Measurements from ENCODE around the gene CNOT6. TPM values are rescaled to one million over a fixed set of nuclear protein-coding genes. Genes with fewer than 3 reads are reported as not detected.

Gene CNOT6
- total RNA-seq, 1 experiment from 2014 or later: 59.1 TPM

- Histone ChIP-seq H3K36me3 (ENCODE audit: control insufficient read depth in 1 of 2, insufficient read depth in 2 of 2, low read length in 2 of 2) (no peaks in the 10 kb centered on the region), H3K9me2 (ENCODE audit: insufficient read depth) (no peaks in the 10 kb centered on the region), H2AFZ (ENCODE audit: low read depth, low read length, poor library complexity, severe bottlenecking) (no peak overlapping the region), H3K4me1 (ENCODE audit: control insufficient read depth in 1 of 2, insufficient read depth in 2 of 2, low read length in 2 of 2) (no peaks in the 10 kb centered on the region), H3K27me3 (ENCODE audit: insufficient read depth, low read length) (no peaks in the 10 kb centered on the region), H3K9ac (ENCODE audit: low read length) (no peak overlapping the region), H3K79me2 (ENCODE audit: insufficient read depth, low read length) (no peaks in the 10 kb centered on the region), H3K27ac (ENCODE audit: low read depth, low read length) (no peak overlapping the region), H4K20me1 (ENCODE audit: insufficient read depth) (no peaks in the 10 kb centered on the region), H3K4me3 (replicated peaks in 1 of 2; ENCODE audit: low read depth in 1 of 2, low read length in 2 of 2) (no peak overlapping the region), H3K9me3 (ENCODE audit: control insufficient read depth in 1 of 2, insufficient read depth in 1 of 2, low read depth in 1 of 2, low read length in 2 of 2) (no peaks in the 10 kb centered on the region), H3K4me2 (ENCODE audit: low read length) (no peak overlapping the region)
- DNase-seq (ENCODE audit: low read depth, low spot score) (no peak), ATAC-seq (no peak)
- RAD21 ChIA-PET (ENCODE audit: low non-redundant PET in 1 of 2, low total read pairs in 2 of 2, uncharacterized antibody in 2 of 2, unreplicated experiment in 2 of 2): no interaction called here
- CTCF ChIA-PET: no interaction called here
- POLR2A ChIA-PET: no interaction called here
- TF ChIP-seq POLR2AphosphoS5 (IDR thresholded peaks at IDR 0.05; ENCODE audit: low read depth, low read length): no peak
- TF ChIP-seq TCF7L2 (IDR thresholded peaks at IDR 0.05; ENCODE audit: borderline replicate concordance, extremely low read depth, insufficient read depth, insufficient read length): no peak
- TF ChIP-seq, protein P1, sequence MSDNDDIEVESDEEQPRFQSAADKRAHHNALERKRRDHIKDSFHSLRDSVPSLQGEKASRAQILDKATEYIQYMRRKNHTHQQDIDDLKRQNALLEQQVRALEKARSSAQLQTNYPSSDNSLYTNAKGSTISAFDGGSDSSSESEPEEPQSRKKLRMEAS (IDR thresholded peaks at IDR 0.05): no peak
- no peak for TF ChIP-seq JUND (IDR thresholded peaks at IDR 0.05)
- no peak for TF ChIP-seq EGR1 (IDR thresholded peaks at IDR 0.05; ENCODE audit: low read depth)
- TF ChIP-seq CTCF (IDR thresholded peaks at IDR 0.05 in 2 of 3, conservative IDR thresholded peaks at IDR 0.05 in 1 of 3; ENCODE audit: borderline replicate concordance in 1 of 3, insufficient read depth in 1 of 3, low read depth in 2 of 3, low read length in 2 of 3): no peak
- no peak for TF ChIP-seq SRF (IDR thresholded peaks at IDR 0.05; ENCODE audit: low read depth)
- no peak for TF ChIP-seq YY1 (IDR thresholded peaks at IDR 0.05; ENCODE audit: extremely low read depth, insufficient replicate concordance, low read depth, low read length)
- no peak for TF ChIP-seq ZNF274 (IDR thresholded peaks at IDR 0.05; ENCODE audit: low read depth, low read length)
- no peak for TF ChIP-seq SP1 (IDR thresholded peaks at IDR 0.05; ENCODE audit: low read depth)
- no peak for TF ChIP-seq FOSL1 (IDR thresholded peaks at IDR 0.05; ENCODE audit: low read depth)
- no peak for TF ChIP-seq ELF1 (IDR thresholded peaks at IDR 0.05; ENCODE audit: borderline replicate concordance, low read depth)
- no peak for TF ChIP-seq CBX3 (IDR thresholded peaks at IDR 0.05; ENCODE audit: low read depth)
- TF ChIP-seq, protein P2, sequence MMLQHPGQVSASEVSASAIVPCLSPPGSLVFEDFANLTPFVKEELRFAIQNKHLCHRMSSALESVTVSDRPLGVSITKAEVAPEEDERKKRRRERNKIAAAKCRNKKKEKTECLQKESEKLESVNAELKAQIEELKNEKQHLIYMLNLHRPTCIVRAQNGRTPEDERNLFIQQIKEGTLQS (IDR thresholded peaks at IDR 0.05): no peak
- no peak for TF ChIP-seq RAD21 (IDR thresholded peaks at IDR 0.05; ENCODE audit: low read depth)
- no peak for TF ChIP-seq CEBPB (IDR thresholded peaks at IDR 0.05; ENCODE audit: low read depth)
- TF ChIP-seq POLR2A (IDR thresholded peaks at IDR 0.05; ENCODE audit: borderline replicate concordance, extremely low read depth, insufficient read depth, insufficient read length): no peak
- intact Hi-C loops (cut with micrococcal nuclease): no loop called here
- BruUV-seq (replicated peaks): no TSS peak
Measured at GRCh38 chr5:180454752-180455151, 39.4 kb upstream of the CNOT6 start.

Data from HCT116 (cell line).